Smooth muscle cell (in vitro differentiated cells): ENCODE data around the gene CGB2. TPM values are rescaled to one million over a fixed set of nuclear protein-coding genes. Genes with fewer than 3 reads are reported as not detected.

Source experiments
- DNase-seq: peaks from one replicate; lab custom pipeline; 2025; ENCODE audit not compliant: unreplicated experiment; lab: John Stamatoyannopoulos, UW
- H2AFZ ChIP-seq: fragments of 200-600 bp; sonication (generic); 2 replicates; pipeline ENCODE4 v1.6.0; 2016; ENCODE audit warnings: antibody characterized with exemption, low read depth, mild to moderate bottlenecking
- H3F3A ChIP-seq: fragments of 200-600 bp; sonication (generic); 2 replicates; pipeline ENCODE4 v1.6.0; 2017; ENCODE audit warnings: antibody characterized with exemption, low read depth
- H3K27ac ChIP-seq: fragments of 200-600 bp; sonication (generic); 2 replicates; pipeline ENCODE4 v1.5.1; 2016; ENCODE audit warnings: low read depth, mild to moderate bottlenecking
- H3K27me3 ChIP-seq: fragments of 200-600 bp; sonication (generic); 2 replicates; pipeline ENCODE4 v1.6.1; 2016; ENCODE audit warnings: low read depth, mild to moderate bottlenecking
- H3K36me3 ChIP-seq: fragments of 200-600 bp; sonication (generic); 2 replicates; pipeline ENCODE4 v1.5.1; 2016; ENCODE audit warnings: low read depth
- H3K4me1 ChIP-seq: fragments of 200-600 bp; sonication (generic); 2 replicates; pipeline ENCODE4 v1.5.1; 2016; ENCODE audit warnings: low read depth
- H3K4me2 ChIP-seq: fragments of 200-600 bp; sonication (generic); 2 replicates; pipeline ENCODE4 v1.6.0; 2016; ENCODE audit warnings: mild to moderate bottlenecking
- H3K4me3 ChIP-seq: fragments of 200-600 bp; sonication (generic); 2 replicates; pipeline ENCODE4 v1.5.1; 2016; ENCODE audit warnings: mild to moderate bottlenecking
- H3K79me2 ChIP-seq: fragments of 200-600 bp; sonication (generic); 2 replicates; pipeline ENCODE4 v1.6.0; 2016; ENCODE audit warnings: low read depth, mild to moderate bottlenecking
- H3K9ac ChIP-seq: fragments of 200-600 bp; sonication (generic); 2 replicates; pipeline ENCODE4 v1.6.0; 2016; ENCODE audit warnings: low read depth
- H3K9me3 ChIP-seq: fragments of 200-600 bp; sonication (generic); replicated peaks from 2 replicates; pipeline ENCODE4 v1.5.1; 2016; ENCODE audit warnings: low read depth
- H4K20me1 ChIP-seq: fragments of 200-600 bp; sonication (generic); 2 replicates; pipeline ENCODE4 v1.6.0; 2016; ENCODE audit warnings: low read depth
- WGBS: methylation state at CpG from one replicate; pipeline ENCODE4 v1.1.7; 2016; ENCODE audit warnings: low lambda C conversion rate; 5-methylcytosine and 5-hydroxymethylcytosine counted together
- polyA plus RNA-seq: library from polyadenylated mRNA; unstranded; fragments of >200 nt; fragmentation: Nextera tagmentation; extraction: Ambion mirVana; gene quantifications from 2 replicates; pipeline ENCODE4 v1.2.1, GENCODE V29; 2016
- total RNA-seq: library from RNA; depleted of rRNA; stranded (reverse); fragments of >200 nt; gene quantifications from 2 replicates; pipeline ENCODE4 v1.2.3, GENCODE V29; 2014
- TF ChIP-seq, protein P1 (sequence below): fragments of 200-600 bp; sonication (generic); IDR thresholded peaks from 2 replicates; pipeline ENCODE4 v1.5.1; 2017; ENCODE audit warnings: borderline replicate concordance, mild to moderate bottlenecking, antibody characterized with exemption; ENCODE audit not compliant: insufficient read depth, poor library complexity, severe bottlenecking

The CGB2 gene
- total and polyA plus RNA-seq, 2 experiments from 2014 or later: not detected

GRCh38 chr19:49010453-49010852 lies 21.2 kb upstream of the CGB2 start:
- Histone ChIP-seq H3K9ac (no peak overlapping the region), H4K20me1 (no peaks in the 10 kb centered on the region), H2AFZ (no peak overlapping the region), H3K36me3 (no peaks in the 10 kb centered on the region), H3K4me1 (no peaks in the 10 kb centered on the region), H3K79me2 (no peaks in the 10 kb centered on the region), H3K4me3 (no peak overlapping the region), H3K9me3 (no peaks in the 10 kb centered on the region), H3K4me2 (no peak overlapping the region), H3F3A (no peaks in the 10 kb centered on the region), H3K27ac (no peak overlapping the region), H3K27me3 (no peaks in the 10 kb centered on the region)
- TF ChIP-seq, protein P1, sequence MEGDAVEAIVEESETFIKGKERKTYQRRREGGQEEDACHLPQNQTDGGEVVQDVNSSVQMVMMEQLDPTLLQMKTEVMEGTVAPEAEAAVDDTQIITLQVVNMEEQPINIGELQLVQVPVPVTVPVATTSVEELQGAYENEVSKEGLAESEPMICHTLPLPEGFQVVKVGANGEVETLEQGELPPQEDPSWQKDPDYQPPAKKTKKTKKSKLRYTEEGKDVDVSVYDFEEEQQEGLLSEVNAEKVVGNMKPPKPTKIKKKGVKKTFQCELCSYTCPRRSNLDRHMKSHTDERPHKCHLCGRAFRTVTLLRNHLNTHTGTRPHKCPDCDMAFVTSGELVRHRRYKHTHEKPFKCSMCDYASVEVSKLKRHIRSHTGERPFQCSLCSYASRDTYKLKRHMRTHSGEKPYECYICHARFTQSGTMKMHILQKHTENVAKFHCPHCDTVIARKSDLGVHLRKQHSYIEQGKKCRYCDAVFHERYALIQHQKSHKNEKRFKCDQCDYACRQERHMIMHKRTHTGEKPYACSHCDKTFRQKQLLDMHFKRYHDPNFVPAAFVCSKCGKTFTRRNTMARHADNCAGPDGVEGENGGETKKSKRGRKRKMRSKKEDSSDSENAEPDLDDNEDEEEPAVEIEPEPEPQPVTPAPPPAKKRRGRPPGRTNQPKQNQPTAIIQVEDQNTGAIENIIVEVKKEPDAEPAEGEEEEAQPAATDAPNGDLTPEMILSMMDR: no peak
- DNase-seq: no peak
- WGBS: 99% methylated on average over 11 of the region's 18 CpGs

DNA sequence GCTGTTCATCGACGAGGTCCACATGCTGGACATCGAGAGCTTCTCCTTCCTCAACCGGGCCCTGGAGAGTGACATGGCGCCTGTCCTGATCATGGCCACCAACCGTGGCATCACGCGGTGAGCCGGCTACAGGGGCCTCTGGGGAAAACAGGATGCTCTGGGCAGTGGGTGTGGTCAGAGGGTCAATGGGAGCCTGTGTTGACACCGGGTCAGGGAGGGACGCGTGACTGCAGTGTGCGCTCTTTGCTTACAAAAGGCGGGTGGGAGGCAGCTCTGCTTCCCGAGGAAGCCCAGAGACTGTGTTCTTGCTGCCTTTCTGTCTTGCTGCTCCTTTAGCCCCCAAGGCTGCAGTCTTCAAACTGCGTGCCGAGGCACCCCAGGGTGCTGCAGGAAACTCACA lies 20.5 kb upstream of the CGB2 start:
- H4K20me1 ChIP-seq: no peaks in the 10 kb centered on the region
- H3K9ac ChIP-seq: no peak overlapping the region
- H3K79me2 ChIP-seq: no peaks in the 10 kb centered on the region
- H3K27me3 ChIP-seq: no peaks in the 10 kb centered on the region
- TF ChIP-seq, protein P1: no peak
- no peak overlapping the region for H3K4me2 ChIP-seq
- no peaks in the 10 kb centered on the region for H3F3A ChIP-seq
- WGBS: 93% methylated on average over 17 of the region's 17 CpGs
- no peaks in the 10 kb centered on the region for H3K4me1 ChIP-seq
- no peak for DNase-seq
- H3K4me3 ChIP-seq: no peak overlapping the region
- no peaks in the 10 kb centered on the region for H3K36me3 ChIP-seq
- H2AFZ ChIP-seq: no peak overlapping the region
- no peaks in the 10 kb centered on the region for H3K9me3 ChIP-seq
- no peak overlapping the region for H3K27ac ChIP-seq

GRCh38 chr19:49014123-49014869 lies 17.4 kb upstream of the CGB2 start:
- WGBS: 92% methylated on average over 32 of the region's 32 CpGs
- Histone ChIP-seq H3K36me3 (no peaks in the 10 kb centered on the region), H3K9ac (no peak overlapping the region), H3F3A (no peaks in the 10 kb centered on the region), H3K9me3 (no peaks in the 10 kb centered on the region), H3K27me3 (peaks cover 6% of the 10 kb centered on the region), H4K20me1 (no peaks in the 10 kb centered on the region), H3K27ac (no peak overlapping the region), H3K79me2 (no peaks in the 10 kb centered on the region), H3K4me3 (no peak overlapping the region), H3K4me1 (no peaks in the 10 kb centered on the region), H3K4me2 (no peak overlapping the region), H2AFZ (no peak overlapping the region)
- no peak for DNase-seq
- TF ChIP-seq, protein P1: no peak

DNA sequence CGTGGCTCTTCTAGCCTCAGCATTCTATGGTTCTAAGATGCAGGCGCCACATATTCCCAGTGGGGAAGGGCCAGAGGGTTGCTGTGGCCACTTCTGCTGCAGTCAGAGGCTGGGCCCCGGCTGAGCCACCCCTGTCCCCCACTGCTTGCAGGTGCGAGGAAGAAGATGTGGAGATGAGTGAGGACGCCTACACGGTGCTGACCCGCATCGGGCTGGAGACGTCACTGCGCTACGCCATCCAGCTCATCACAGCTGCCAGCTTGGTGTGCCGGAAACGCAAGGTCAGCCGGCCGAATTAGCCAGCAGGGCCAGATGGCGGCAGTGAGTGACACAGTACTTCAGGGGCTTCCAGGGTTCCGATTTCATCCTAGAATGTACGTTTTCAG lies 16.8 kb upstream of the CGB2 start:
- H3K9ac ChIP-seq: no peak overlapping the region
- H4K20me1 ChIP-seq: no peaks in the 10 kb centered on the region
- no peaks in the 10 kb centered on the region for H3K79me2 ChIP-seq
- no peak overlapping the region for H2AFZ ChIP-seq
- no peaks in the 10 kb centered on the region for H3K36me3 ChIP-seq
- WGBS: 94% methylated on average over 18 of the region's 18 CpGs
- no peaks in the 10 kb centered on the region for H3K4me1 ChIP-seq
- H3K4me2 ChIP-seq: no peak overlapping the region
- H3F3A ChIP-seq: no peaks in the 10 kb centered on the region
- no peak overlapping the region for H3K4me3 ChIP-seq
- H3K27ac ChIP-seq: no peak overlapping the region
- TF ChIP-seq, protein P1: no peak
- peaks cover 6% of the 10 kb centered on the region for H3K27me3 ChIP-seq
- no peaks in the 10 kb centered on the region for H3K9me3 ChIP-seq
- no peak for DNase-seq
